Pons (tissue), 1 donor: ENCODE measurements around the gene LCA5.
"Not testable (repeated sequence)": the region's sequence is repeated elsewhere in the genome, so short reads cannot be mapped to it uniquely, and the experiment has no call there.

ENCODE experiments used
- DNase-seq: peaks from one replicate; pipeline ENCODE4 v3.0.0-alpha.2; 2016; ENCODE audit warnings: low spot score

LCA5 gene

GRCh38 chr6:79466207-79466834 lies 70.9 kb downstream of the LCA5 start:
- DNase-seq, result peak; percentile 68

GRCh38 chr6:79465381-79465780 lies 71.8 kb downstream of the LCA5 start:
- no peak for DNase-seq

GRCh38 chr6:79463621-79464050 lies 73.6 kb downstream of the LCA5 start:
- no peak for DNase-seq

GRCh38 chr6:79461205-79461604 lies 76.0 kb downstream of the LCA5 start:
- DNase-seq, result peak; percentile 90

GRCh38 chr6:79455446-79455845 lies 81.8 kb downstream of the LCA5 start:
- no peak for DNase-seq

GRCh38 chr6:79453558-79454042 lies 83.6 kb downstream of the LCA5 start:
- no peak for DNase-seq

GRCh38 chr6:79450984-79451383 lies 86.2 kb downstream of the LCA5 start:
- DNase-seq, result no peak

GRCh38 chr6:79446006-79446405 lies 91.2 kb downstream of the LCA5 start:
- no peak for DNase-seq

GRCh38 chr6:79443876-79444275 lies 93.4 kb downstream of the LCA5 start:
- not testable (repeated sequence) for DNase-seq

- no peak for DNase-seq
Measured at GRCh38 chr6:79441192-79441591, 96.0 kb downstream of the LCA5 start.

GRCh38 chr6:79440598-79440997 lies 96.6 kb downstream of the LCA5 start:
- no peak for DNase-seq

- DNase-seq, result no peak
Measured at GRCh38 chr6:79438030-79438429, 99.2 kb downstream of the LCA5 start.

- DNase-seq, result no peak
Measured at GRCh38 chr6:79436241-79436640, 101.0 kb downstream of the LCA5 start.

GRCh38 chr6:79435746-79436145 lies 101.5 kb downstream of the LCA5 start:
- DNase-seq, result no peak
